ENCODE data around the gene DNAJB13. TPM values are rescaled to one million over a fixed set of nuclear protein-coding genes. Genes with fewer than 3 reads are reported as not detected.

The DNAJB13 gene
- total RNA-seq, 2 experiments from 2014 or later = not detected

- peak overlapping the region; percentile 64 for H3K27ac Mint-ChIP-seq
- POLR2A ChIA-PET = interaction anchor here (0.6 to 9.5 kb wide), 8 partner anchors 8 to 238 kb away, joined by 3 to 135 read pairs (median 4); partner anchors contain the start of genes UCP2 and UCP3
- CTCF ChIA-PET = interaction anchor here (2.1 to 2.2 kb wide), 2 partner anchors 10 kb away, joined by 6 to 17 read pairs; partner anchors contain the start of gene UCP2
These were observed 20.4 kb downstream of the DNAJB13 start for GRCh38 chr11:73971175-73971719.

GRCh38 chr11:73972187-73972586, 21.4 kb downstream of the DNAJB13 start:
- Mint-ChIP-seq H3K9me3 (ENCODE audit: insufficient read depth) (no peaks in the 10 kb centered on the region), H3K36me3 (ENCODE audit: low read depth) (peaks cover 38% of the 10 kb centered on the region), H3K27ac (peak overlapping the region; percentile 79), H3K27me3 (ENCODE audit: low read depth) (no peaks in the 10 kb centered on the region), H3K4me1 (ENCODE audit: low read depth) (peaks cover 85% of the 10 kb centered on the region), H3K4me3 (no peak overlapping the region)
- CTCF ChIA-PET = interaction anchor here (1.0 to 2.1 kb wide), 3 partner anchors 7 to 14 kb away, joined by 3 to 6 read pairs (median 3); partner anchors contain the start of gene UCP2
- POLR2A ChIA-PET = interaction anchor here (0.8 to 9.5 kb wide), 7 partner anchors 9 to 204 kb away, joined by 3 to 135 read pairs (median 4); partner anchors contain the start of genes C2CD3, PPME1, UCP2 and UCP3
- no peak for DNase-seq
- no peak for ATAC-seq

More at GRCh38 chr11:73971175-73971719, 20.4 kb downstream of the DNAJB13 start:
- Mint-ChIP-seq H3K27me3 (ENCODE audit: low read depth) (no peaks in the 10 kb centered on the region), H3K36me3 (ENCODE audit: low read depth) (peaks cover 29% of the 10 kb centered on the region), H3K4me1 (ENCODE audit: low read depth) (peaks cover 77% of the 10 kb centered on the region), H3K4me3 (no peak overlapping the region), H3K9me3 (ENCODE audit: insufficient read depth) (no peaks in the 10 kb centered on the region)
- DNase-seq (no peak), ATAC-seq (no peak)

- Mint-ChIP-seq H3K27ac (peak overlapping the region; percentile 79), H3K36me3 (ENCODE audit: low read depth) (peaks cover 45% of the 10 kb centered on the region), H3K9me3 (ENCODE audit: insufficient read depth) (no peaks in the 10 kb centered on the region), H3K27me3 (ENCODE audit: low read depth) (no peaks in the 10 kb centered on the region), H3K4me3 (no peak overlapping the region), H3K4me1 (ENCODE audit: low read depth) (peaks cover 91% of the 10 kb centered on the region)
- CTCF ChIA-PET = interaction anchor here (0.7 to 2.1 kb wide), 4 partner anchors 8 to 177 kb away, joined by 3 to 6 read pairs (median 3); partner anchors contain the start of gene UCP2
- POLR2A ChIA-PET = interaction anchor here (0.8 to 9.5 kb wide), 6 partner anchors 9 to 203 kb away, joined by 3 to 135 read pairs (median 6); partner anchors contain the start of genes C2CD3, PPME1, UCP2 and UCP3
- DNase-seq = no peak
- no peak for ATAC-seq
These were observed 22.0 kb downstream of the DNAJB13 start for GRCh38 chr11:73972620-73973449.

- H3K4me1 Mint-ChIP-seq (ENCODE audit: low read depth) = peaks cover 90% of the 10 kb centered on the region
- peak overlapping the region; percentile 51 for H3K4me3 Mint-ChIP-seq
- H3K9me3 Mint-ChIP-seq (ENCODE audit: insufficient read depth) = no peaks in the 10 kb centered on the region
- CTCF ChIA-PET = interaction anchor here (1.2 to 1.4 kb wide), 3 partner anchors 11 to 347 kb away, joined by 3 to 4 read pairs (median 4); no protein-coding TSS in a partner anchor
- no peak for DNase-seq
- peak overlapping the region; percentile 79 for H3K27ac Mint-ChIP-seq
- peaks cover 63% of the 10 kb centered on the region for H3K36me3 Mint-ChIP-seq (ENCODE audit: low read depth)
- POLR2A ChIA-PET = interaction anchor here (0.7 to 9.5 kb wide), 4 partner anchors 7 to 196 kb away, joined by 3 to 135 read pairs (median 4); partner anchors contain the start of genes C2CD3, PPME1 and UCP2
- peak; percentile 1 for ATAC-seq
- no peaks in the 10 kb centered on the region for H3K27me3 Mint-ChIP-seq (ENCODE audit: low read depth)
These were observed 24.0 kb downstream of the DNAJB13 start for GRCh38 chr11:73974604-73975478.

DNA sequence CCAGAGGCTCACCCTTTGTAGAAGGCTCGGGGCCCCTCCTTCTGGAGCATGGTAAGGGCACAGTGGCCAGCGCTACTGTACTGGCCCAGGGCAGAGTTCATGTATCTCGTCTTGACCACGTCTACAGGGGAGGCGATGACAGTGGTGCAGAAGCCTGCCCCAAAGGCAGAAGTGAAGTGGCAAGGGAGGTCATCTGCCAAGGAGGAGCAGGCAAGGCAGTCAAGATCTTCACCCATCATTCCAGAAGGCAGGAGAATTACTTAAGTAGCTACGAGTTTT, 24.6 kb downstream of the DNAJB13 start:
- no peaks in the 10 kb centered on the region for H3K27me3 Mint-ChIP-seq (ENCODE audit: low read depth)
- DNase-seq (no peak), ATAC-seq (no peak)
- H3K4me1 Mint-ChIP-seq (ENCODE audit: low read depth) = peaks cover 90% of the 10 kb centered on the region
- H3K36me3 Mint-ChIP-seq (ENCODE audit: low read depth) = peaks cover 69% of the 10 kb centered on the region
- H3K9me3 Mint-ChIP-seq (ENCODE audit: insufficient read depth) = no peaks in the 10 kb centered on the region
- H3K27ac Mint-ChIP-seq = peak overlapping the region; percentile 79
- CTCF ChIA-PET = interaction anchor here (1.4 to 1.5 kb wide), 2 partner anchors 9 to 12 kb away, joined by 3 to 4 read pairs; no protein-coding TSS in a partner anchor
- no peak overlapping the region for H3K4me3 Mint-ChIP-seq
- POLR2A ChIA-PET = interaction anchor here (0.9 kb wide), 1 partner anchor 196 kb away, joined by 3 read pairs; the partner anchor contains the start of genes C2CD3 and PPME1

DNA sequence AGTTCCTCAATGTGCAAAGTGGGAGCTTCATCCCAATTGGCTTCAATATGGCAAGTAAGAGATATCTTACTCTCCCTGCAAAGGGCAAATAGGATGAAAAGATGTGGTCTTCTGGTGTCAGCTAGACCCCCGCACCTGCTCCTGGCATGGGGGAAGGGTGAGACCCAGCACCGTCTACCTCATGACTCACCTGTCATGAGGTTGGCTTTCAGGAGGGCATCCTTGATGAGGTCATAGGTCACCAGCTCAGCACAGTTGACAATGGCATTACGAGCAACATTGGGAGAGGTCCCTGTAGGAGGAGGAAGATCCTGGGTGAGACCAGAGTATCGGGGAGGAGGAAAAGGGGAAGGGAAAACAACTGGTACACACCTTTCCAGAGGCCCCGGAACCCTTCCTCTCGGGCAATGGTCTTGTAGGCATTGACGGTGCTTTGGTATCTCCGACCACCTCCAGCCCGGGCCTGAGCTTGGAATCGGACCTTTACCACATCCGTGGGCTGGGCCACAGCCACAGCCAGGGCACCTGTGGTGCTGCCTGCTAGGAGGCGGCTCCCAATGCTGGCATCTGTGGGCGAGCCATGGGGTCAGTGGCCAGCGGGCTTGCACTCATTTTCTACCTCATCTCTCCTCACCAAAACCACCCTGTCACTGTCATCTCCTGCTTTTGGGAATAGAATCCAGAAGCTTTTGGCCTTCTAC, 25.8 kb downstream of the DNAJB13 start:
- no peak overlapping the region for H3K4me3 Mint-ChIP-seq
- no peak for DNase-seq
- POLR2A ChIA-PET = interaction anchor here (1.0 to 1.4 kb wide), 2 partner anchors 9 to 19 kb away, joined by 3 to 4 read pairs; no protein-coding TSS in a partner anchor
- no peaks in the 10 kb centered on the region for H3K27me3 Mint-ChIP-seq (ENCODE audit: low read depth)
- H3K36me3 Mint-ChIP-seq (ENCODE audit: low read depth) = peaks cover 81% of the 10 kb centered on the region
- CTCF ChIA-PET = interaction anchor here (1.5 to 2.4 kb wide), 2 partner anchors 10 to 13 kb away, joined by 3 to 6 read pairs; no protein-coding TSS in a partner anchor
- peaks cover 88% of the 10 kb centered on the region for H3K4me1 Mint-ChIP-seq (ENCODE audit: low read depth)
- ATAC-seq = no peak
- H3K9me3 Mint-ChIP-seq (ENCODE audit: insufficient read depth) = no peaks in the 10 kb centered on the region
- H3K27ac Mint-ChIP-seq = peak overlapping the region; percentile 66

- no peak for ATAC-seq
- H3K4me3 Mint-ChIP-seq = no peak overlapping the region
- CTCF ChIA-PET = interaction anchor here (0.9 to 2.4 kb wide), 2 partner anchors 14 to 35 kb away, joined by 3 to 6 read pairs; no protein-coding TSS in a partner anchor
These were observed 27.2 kb downstream of the DNAJB13 start for GRCh38 chr11:73977856-73978519.

GRCh38 chr11:73978576-73979086, 27.8 kb downstream of the DNAJB13 start:
- ChIA-PET POLR2A (interaction anchor here (0.8 to 10.0 kb wide), 5 partner anchors 8 to 40 kb away, joined by 4 to 187 read pairs (median 66); no protein-coding TSS in a partner anchor), CTCF (interaction anchor here (0.9 to 4.3 kb wide), 4 partner anchors 14 to 35 kb away, joined by 3 to 29 read pairs (median 15); no protein-coding TSS in a partner anchor)
- H3K9me3 Mint-ChIP-seq (ENCODE audit: insufficient read depth) = no peaks in the 10 kb centered on the region
- peaks cover 88% of the 10 kb centered on the region for H3K36me3 Mint-ChIP-seq (ENCODE audit: low read depth)
- no peak for ATAC-seq
- peak overlapping the region; percentile 90 for H3K27ac Mint-ChIP-seq
- peaks cover 75% of the 10 kb centered on the region for H3K4me1 Mint-ChIP-seq (ENCODE audit: low read depth)
- H3K4me3 Mint-ChIP-seq = peak overlapping the region; percentile 72
- DNase-seq = no peak
- no peaks in the 10 kb centered on the region for H3K27me3 Mint-ChIP-seq (ENCODE audit: low read depth)

More at GRCh38 chr11:73977856-73978519, 27.2 kb downstream of the DNAJB13 start:
- peak overlapping the region; percentile 66 for H3K27ac Mint-ChIP-seq
- H3K27me3 Mint-ChIP-seq (ENCODE audit: low read depth) = no peaks in the 10 kb centered on the region
- H3K4me1 Mint-ChIP-seq (ENCODE audit: low read depth) = peaks cover 77% of the 10 kb centered on the region
- no peak for DNase-seq
- H3K36me3 Mint-ChIP-seq (ENCODE audit: low read depth) = peaks cover 88% of the 10 kb centered on the region
- POLR2A ChIA-PET = interaction anchor here (1.7 to 10.0 kb wide), 3 partner anchors 8 to 37 kb away, joined by 4 to 187 read pairs (median 135); no protein-coding TSS in a partner anchor
- H3K9me3 Mint-ChIP-seq (ENCODE audit: insufficient read depth) = no peaks in the 10 kb centered on the region

- peaks cover 70% of the 10 kb centered on the region for H3K4me1 Mint-ChIP-seq (ENCODE audit: low read depth)
- H3K27ac Mint-ChIP-seq = peak overlapping the region; percentile 95
- H3K27me3 Mint-ChIP-seq (ENCODE audit: low read depth) = no peaks in the 10 kb centered on the region
- POLR2A ChIA-PET = interaction anchor here (0.6 to 10.0 kb wide), 13 partner anchors 10 to 513 kb away, joined by 3 to 187 read pairs (median 7); partner anchors contain the start of genes C2CD3, LIPT2, PPME1 and UCP3
- ATAC-seq (peak; percentile 47), DNase-seq (peak; percentile 92)
- CTCF ChIA-PET = interaction anchor here (0.7 to 4.3 kb wide), 16 partner anchors 8 to 409 kb away, joined by 3 to 29 read pairs (median 5); partner anchors contain the start of genes C2CD3 and PPME1
- H3K4me3 Mint-ChIP-seq = peak overlapping the region; percentile 87
- H3K9me3 Mint-ChIP-seq (ENCODE audit: insufficient read depth) = no peaks in the 10 kb centered on the region
- H3K36me3 Mint-ChIP-seq (ENCODE audit: low read depth) = peaks cover 71% of the 10 kb centered on the region
These were observed 29.5 kb downstream of the DNAJB13 start for GRCh38 chr11:73980001-73980961.

All from activated CD8-positive, alpha-beta T cell treated with anti-CD3 and anti-CD28 coated beads, Interleukin-2, amount 10 ng/mL, durations not matched to agents 7 days and 5 days (primary cell).